Ishikawa (cell line): Measurements from ENCODE around the gene MIER3.

Experiments
- CEBPB ChIP-seq: IDR thresholded peaks from 2 replicates; pipeline ENCODE4 v1.6.1; 2012
- CREB1 ChIP-seq: IDR thresholded peaks from 2 replicates; pipeline ENCODE4 v1.6.1; 2012; ENCODE audit warnings: low read depth
- EGR1 ChIP-seq: IDR thresholded peaks from 2 replicates; pipeline ENCODE4 v1.6.1; 2012
- EP300 ChIP-seq: IDR thresholded peaks from 2 replicates; pipeline ENCODE4 v1.6.1; 2012; ENCODE audit warnings: borderline replicate concordance
- FOXM1 ChIP-seq: IDR thresholded peaks from 2 replicates; pipeline ENCODE4 v1.6.1; 2012; ENCODE audit warnings: low read depth, borderline replicate concordance
- MAX ChIP-seq: IDR thresholded peaks from 2 replicates; pipeline ENCODE4 v1.6.1; 2012
- NFIC ChIP-seq: IDR thresholded peaks from 2 replicates; pipeline ENCODE4 v1.6.1; 2012
- RAD21 ChIP-seq: IDR thresholded peaks from 2 replicates; pipeline ENCODE4 v1.6.1; 2012; ENCODE audit warnings: low read depth
- REST ChIP-seq: IDR thresholded peaks from 2 replicates; pipeline ENCODE4 v1.6.1; 2012; ENCODE audit warnings: low read depth, mild to moderate bottlenecking
- TAF1 ChIP-seq: IDR thresholded peaks from 2 replicates; pipeline ENCODE4 v1.6.1; 2012; ENCODE audit warnings: low read depth, mild to moderate bottlenecking
- TCF12 ChIP-seq: IDR thresholded peaks from 2 replicates; pipeline ENCODE4 v1.6.1; 2012; ENCODE audit warnings: low read depth
- TEAD4 ChIP-seq: IDR thresholded peaks from 2 replicates; pipeline ENCODE4 v1.6.1; 2012
- USF1 ChIP-seq: IDR thresholded peaks from 2 replicates; pipeline ENCODE4 v1.6.1; 2012
- YY1 ChIP-seq: IDR thresholded peaks from 2 replicates; pipeline ENCODE4 v1.6.1; 2012; ENCODE audit warnings: low read depth
- ZBTB7A ChIP-seq: IDR thresholded peaks from 2 replicates; pipeline ENCODE4 v1.6.1; 2012; ENCODE audit warnings: low read depth

MIER3 gene

GRCh38 chr5:56898213-56898612 lies 53.7 kb downstream of the MIER3 start:
- no peak for TF ChIP-seq USF1
- no peak for TF ChIP-seq ZBTB7A
- no peak for TF ChIP-seq EGR1
- TF ChIP-seq YY1, result no peak
- TF ChIP-seq NFIC, result no peak
- TF ChIP-seq REST, result no peak
- no peak for TF ChIP-seq RAD21

GRCh38 chr5:56896763-56897162 lies 55.2 kb downstream of the MIER3 start:
- TF ChIP-seq FOXM1 (no peak), CEBPB (peak; percentile 74)

GRCh38 chr5:56893251-56893951 lies 58.5 kb downstream of the MIER3 start:
- TF ChIP-seq REST, result no peak
- TF ChIP-seq YY1, result no peak
- no peak for TF ChIP-seq NFIC
- no peak for TF ChIP-seq MAX
- no peak for TF ChIP-seq TCF12
- TF ChIP-seq FOXM1, result no peak
- TF ChIP-seq RAD21, result no peak
- TF ChIP-seq ZBTB7A, result no peak
- no peak for TF ChIP-seq TEAD4
- no peak for TF ChIP-seq CEBPB
- TF ChIP-seq CREB1, result no peak
- TF ChIP-seq EP300, result no peak
- TF ChIP-seq EGR1, result no peak
- no peak for TF ChIP-seq USF1
- no peak for TF ChIP-seq TAF1

GRCh38 chr5:56881571-56881970 lies 70.4 kb downstream of the MIER3 start:
- TF ChIP-seq TCF12 (no peak), EP300 (no peak), USF1 (no peak), TEAD4 (no peak), CEBPB (no peak), TAF1 (no peak), RAD21 (no peak), REST (no peak), MAX (no peak), YY1 (no peak), FOXM1 (no peak), CREB1 (no peak), NFIC (no peak), EGR1 (no peak), ZBTB7A (no peak)
